ENCODE results near the gene PGLYRP4. TPM values are rescaled to one million over a fixed set of nuclear protein-coding genes. Genes with fewer than 3 reads are reported as not detected.

PGLYRP4 gene
- not detected in 2 replicates for polyA plus RNA-seq (2011; rRNA removed)
- polyA plus RNA-seq (2012; cell fraction: cytosol; rRNA removed), result not detected in 2 replicates
- not detected in 2 replicates for polyA plus RNA-seq (2012; cell fraction: nucleus; rRNA removed)
- polyA plus RNA-seq (2017; fragmentation: RNase III; extraction: RNeasy Plus Mini Kit Qiagen cat#74134 plus additional on column Dnase treatment), result not detected in 3 replicates
- not detected in 2 replicates for polyA minus RNA-seq (2011; rRNA and poly(A)+ RNA removed)

- DNase-seq (ENCODE audit: low read depth in 1 of 2, low spot score in 1 of 2) (no peak), FAIRE-seq (no peak), ATAC-seq (peak in 1 of 2 experiments; percentile 53; a peak in 3 of 6 replicates)
- WGBS (ENCODE audit: missing lambda C conversion rate), result 25% methylated on average over 8 of the region's 10 CpGs
- CTCF ChIA-PET, result interaction anchor here (0.8 to 13.2 kb wide), 10 partner anchors 9 to 224 kb away, joined by 3 to 731 read pairs (median 4); partner anchors contain the start of gene S100A9
- no peaks in the 10 kb centered on the region for H3K9me3 ChIP-seq
- TF ChIP-seq RAD21 (conservative IDR thresholded peaks at IDR 0.05 in 1 of 2, IDR thresholded peaks at IDR 0.05 in 1 of 2), result no peak
- no peak for TF ChIP-seq TFCP2L1 (CRISPR knock-in tag; IDR thresholded peaks at IDR 0.05)
- TF ChIP-seq KDM1A (IDR thresholded peaks at IDR 0.05; ENCODE audit: low read depth), result no peak
- TF ChIP-seq PBX3 (IDR thresholded peaks at IDR 0.05), result no peak
- TF ChIP-seq NFE2L2 (conservative IDR thresholded peaks at IDR 0.05; ENCODE audit: low read length), result no peak
- TF ChIP-seq CEBPB (IDR thresholded peaks at IDR 0.05), result no peak
- no peak for TF ChIP-seq HOXB5 (CRISPR knock-in tag; IDR thresholded peaks at IDR 0.05)
- TF ChIP-seq HEYL (CRISPR knock-in tag; IDR thresholded peaks at IDR 0.05), result no peak
- no peak for TF ChIP-seq BCL3 (IDR thresholded peaks at IDR 0.05)
- TF ChIP-seq CHD4 (IDR thresholded peaks at IDR 0.05; ENCODE audit: borderline replicate concordance), result no peak
- no peak for TF ChIP-seq ATOH8 (CRISPR knock-in tag; IDR thresholded peaks at IDR 0.05; ENCODE audit: low read depth)
- TF ChIP-seq NR3C1 (IDR thresholded peaks at IDR 0.05), result no peak
- no peak for TF ChIP-seq JUN (IDR thresholded peaks at IDR 0.05)
- TF ChIP-seq ESRRA (IDR thresholded peaks at IDR 0.05; ENCODE audit: borderline replicate concordance, low read length), result no peak
- no peak for TF ChIP-seq POLR2A (IDR thresholded peaks at IDR 0.05; ENCODE audit: low read length)
- TF ChIP-seq HMGXB4 (CRISPR knock-in tag; IDR thresholded peaks at IDR 0.05; ENCODE audit: borderline replicate concordance), result no peak
- TF ChIP-seq RNF2 (IDR thresholded peaks at IDR 0.05; ENCODE audit: borderline replicate concordance, low read depth), result no peak
- no peak within 1 kb of the TSS for H3K4me3 ChIP-seq
- no peak within 1 kb of the TSS for H3K27ac ChIP-seq
- POLR2A ChIA-PET, result no interaction called here
- no peak within 1 kb of the TSS for H3K4me2 ChIP-seq
- no peaks in the 10 kb centered on the region for H3K4me1 ChIP-seq
These were observed at the start of gene PGLYRP4 for GRCh38 chr1:153348511-153349362. Gene PGLYRP4, minus strand, starts transcription at chr1:153348841. Its CDS starts 909 bp downstream, at chr1:153347932.

GRCh38 chr1:153397924-153398651 is 49.4 kb upstream of the PGLYRP4 start:
- H3K27ac ChIP-seq, result no peak overlapping the region
- FAIRE-seq (no peak), ATAC-seq (no peak), DNase-seq (ENCODE audit: low read depth in 1 of 2, low spot score in 1 of 2) (no peak)
- H3K4me1 ChIP-seq, result no peaks in the 10 kb centered on the region
- H3K4me2 ChIP-seq, result no peak overlapping the region
- no peaks in the 10 kb centered on the region for H3K9me3 ChIP-seq
- no peak for TF ChIP-seq TFCP2L1 (CRISPR knock-in tag; IDR thresholded peaks at IDR 0.05)
- no peak for TF ChIP-seq GATA3 (IDR thresholded peaks at IDR 0.05; ENCODE audit: borderline replicate concordance)
- TF ChIP-seq FOSB (CRISPR knock-in tag; IDR thresholded peaks at IDR 0.05), result no peak
- no peak for TF ChIP-seq NPAS2 (CRISPR knock-in tag; IDR thresholded peaks at IDR 0.05; ENCODE audit: borderline replicate concordance)
- TF ChIP-seq CTCF (IDR thresholded peaks at IDR 0.05), result no peak
- no peak for TF ChIP-seq HOXB13 (CRISPR knock-in tag; IDR thresholded peaks at IDR 0.05; ENCODE audit: low read depth)
- no peak for TF ChIP-seq RNF2 (IDR thresholded peaks at IDR 0.05; ENCODE audit: borderline replicate concordance, low read depth)
- TF ChIP-seq PHF8 (IDR thresholded peaks at IDR 0.05; ENCODE audit: borderline replicate concordance, low read depth), result no peak
- no peak for TF ChIP-seq CBX8 (IDR thresholded peaks at IDR 0.05)
- no peak for TF ChIP-seq BHLHE40 (IDR thresholded peaks at IDR 0.05; ENCODE audit: low read depth, low read length)
- TF ChIP-seq JUNB (IDR thresholded peaks at IDR 0.05), result no peak
- TF ChIP-seq RFX5 (IDR thresholded peaks at IDR 0.05), result no peak
- no peak overlapping the region for H3K4me3 ChIP-seq
- ChIA-PET POLR2A (no interaction called here), CTCF (interaction anchor here (0.6 to 3.9 kb wide), 4 partner anchors 37 to 101 kb away, joined by 3 to 26 read pairs (median 13); no protein-coding TSS in a partner anchor)
- WGBS (ENCODE audit: missing lambda C conversion rate), result 15% methylated on average over 5 of the region's 6 CpGs
